SK-N-SH treated with all-trans-retinoic acid at 6 μM for 48 hours (cell line): ENCODE measurements around the gene CDK6.

ENCODE experiments used
- ATAC-seq: fragments of 200-7000 bp; cut with Tn5 transposase; 3 replicates; pipeline ENCODE4 v1.9.1; 2020; ENCODE audit warnings: mild to moderate bottlenecking, moderate library complexity
- ARNTL ChIP-seq: fragments of 450-650 bp; formaldehyde crosslinking; IDR thresholded peaks from 2 replicates; pipeline ENCODE4 v1.5.0; 2020; ENCODE audit warnings: low read depth, mild to moderate bottlenecking, moderate library complexity, borderline replicate concordance
- BACH2 ChIP-seq: fragments of 250-450 bp; sonication (Bioruptor Pico); IDR thresholded peaks from 2 replicates; pipeline ENCODE4 v1.9.0; 2021; ENCODE audit warnings: mild to moderate bottlenecking, borderline replicate concordance
- CSDC2 ChIP-seq: fragments of 250-450 bp; sonication (Bioruptor Pico); IDR thresholded peaks from 2 replicates; pipeline ENCODE4 v1.5.0; 2020; ENCODE audit warnings: mild to moderate bottlenecking, moderate library complexity
- CSRNP3 ChIP-seq: fragments of 250-450 bp; sonication (Bioruptor Pico); IDR thresholded peaks from 2 replicates; pipeline ENCODE4 v1.5.1; 2021; ENCODE audit warnings: mild to moderate bottlenecking, moderate library complexity
- ESRRG ChIP-seq: fragments of 250-450 bp; sonication (Bioruptor Pico); IDR thresholded peaks from 2 replicates; pipeline ENCODE4 v1.6.1; 2021; ENCODE audit warnings: mild to moderate bottlenecking
- GLIS3 ChIP-seq: fragments of 250-450 bp; sonication (Bioruptor Pico); IDR thresholded peaks from 2 replicates; pipeline ENCODE4 v1.5.0; 2020; ENCODE audit warnings: mild to moderate bottlenecking, moderate library complexity
- ISL1 ChIP-seq: fragments of 250-450 bp; sonication (Bioruptor Pico); IDR thresholded peaks from 2 replicates; pipeline ENCODE4 v2.1.2; 2022; ENCODE audit warnings: mild to moderate bottlenecking, moderate library complexity
- OSR1 ChIP-seq: fragments of 250-450 bp; sonication (Bioruptor Pico); IDR thresholded peaks from 2 replicates; pipeline ENCODE4 v1.8.0; 2022; ENCODE audit warnings: moderate library complexity, mild to moderate bottlenecking, inconsistent platforms
- PPARA ChIP-seq: fragments of 250-450 bp; sonication (Bioruptor Pico); IDR thresholded peaks from 2 replicates; pipeline ENCODE4 v1.5.0; 2020; ENCODE audit warnings: mild to moderate bottlenecking, borderline replicate concordance
- RARB ChIP-seq: fragments of 250-450 bp; sonication (Bioruptor Pico); IDR thresholded peaks from 2 replicates; pipeline ENCODE4 v1.8.0; 2021; ENCODE audit warnings: mild to moderate bottlenecking, moderate library complexity
- SNAI2 ChIP-seq: fragments of 250-450 bp; sonication (Bioruptor Pico); IDR thresholded peaks from 2 replicates; pipeline ENCODE4 v1.5.0; 2020; ENCODE audit warnings: mild to moderate bottlenecking, moderate library complexity
- TCF4 ChIP-seq: fragments of 250-450 bp; sonication (Bioruptor Pico); IDR thresholded peaks from 2 replicates; pipeline ENCODE4 v1.8.0; 2021; ENCODE audit warnings: mild to moderate bottlenecking, moderate library complexity, borderline replicate concordance
- TOX ChIP-seq: fragments of 250-450 bp; sonication (Bioruptor Pico); IDR thresholded peaks from 2 replicates; pipeline ENCODE4 v1.8.0; 2021; ENCODE audit warnings: mild to moderate bottlenecking, moderate library complexity, borderline replicate concordance
- ZFP3 ChIP-seq: fragments of 250-450 bp; sonication (Bioruptor Pico); IDR thresholded peaks from 2 replicates; pipeline ENCODE4 v1.5.0; 2020; ENCODE audit warnings: mild to moderate bottlenecking, moderate library complexity
- ZFP30 ChIP-seq: fragments of 450-650 bp; formaldehyde crosslinking; IDR thresholded peaks from 2 replicates; pipeline ENCODE4 v1.5.0; 2022; ENCODE audit warnings: mild to moderate bottlenecking, moderate library complexity
- ZNF565 ChIP-seq: fragments of 450-650 bp; formaldehyde crosslinking; conservative IDR thresholded peaks from 2 replicates; pipeline ENCODE4 v1.5.0; 2020; ENCODE audit warnings: low read depth, mild to moderate bottlenecking, moderate library complexity
- ZNF70 ChIP-seq: fragments of 450-650 bp; formaldehyde crosslinking; IDR thresholded peaks from 2 replicates; pipeline ENCODE4 v1.5.0; 2020; ENCODE audit warnings: mild to moderate bottlenecking, moderate library complexity
- ZNF8 ChIP-seq: fragments of 450-650 bp; formaldehyde crosslinking; IDR thresholded peaks from 2 replicates; pipeline ENCODE4 v1.5.0; 2020; ENCODE audit warnings: mild to moderate bottlenecking, moderate library complexity
- TF ChIP-seq, protein P1 (sequence below): fragments of 250-450 bp; sonication (Bioruptor Pico); IDR thresholded peaks from 2 replicates; pipeline ENCODE4 v1.5.0; 2020; ENCODE audit warnings: mild to moderate bottlenecking, moderate library complexity
- TF ChIP-seq, protein P2 (sequence below): fragments of 250-450 bp; sonication (Bioruptor Pico); IDR thresholded peaks from 2 replicates; pipeline ENCODE4 v1.8.0; 2020; ENCODE audit warnings: mild to moderate bottlenecking, moderate library complexity, borderline replicate concordance
- TF ChIP-seq, protein P3 (sequence below): fragments of 250-450 bp; sonication (Bioruptor Pico); IDR thresholded peaks from 2 replicates; pipeline ENCODE4 v1.5.1; 2020; ENCODE audit warnings: low read depth, mild to moderate bottlenecking, moderate library complexity
- TF ChIP-seq, protein P4 (sequence below): fragments of 250-450 bp; sonication (Bioruptor Pico); IDR thresholded peaks from 2 replicates; pipeline ENCODE4 v1.8.0; 2021; ENCODE audit warnings: low read depth, mild to moderate bottlenecking, moderate library complexity, borderline replicate concordance

Gene CDK6

DNA sequence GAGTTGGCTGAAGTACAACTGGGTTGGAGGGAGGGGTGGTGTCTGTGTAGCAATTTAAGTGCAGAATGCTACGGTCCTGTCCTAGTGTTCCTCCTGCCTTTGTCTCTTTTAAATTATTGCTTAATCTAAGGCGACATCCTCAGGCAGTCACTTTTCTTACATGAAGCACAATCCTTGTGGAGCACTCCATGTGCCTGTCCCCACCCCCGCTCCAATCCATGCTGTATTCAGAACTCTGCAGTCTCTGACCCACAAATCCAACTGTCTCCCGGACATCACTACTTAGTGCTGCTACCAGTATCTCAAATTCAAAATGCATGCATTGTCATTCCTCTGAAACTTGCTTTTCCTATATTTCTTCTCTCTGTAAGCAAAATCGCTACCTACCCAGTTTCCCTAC lies 154.7 kb downstream of the CDK6 start:
- TF ChIP-seq ZNF8 (CRISPR knock-in tag) (no peak), RARB (no peak), GLIS3 (CRISPR knock-in tag) (no peak), TOX (no peak), SNAI2 (CRISPR knock-in tag) (no peak), PPARA (no peak), ZFP30 (CRISPR knock-in tag) (no peak)
- TF ChIP-seq, protein P1, sequence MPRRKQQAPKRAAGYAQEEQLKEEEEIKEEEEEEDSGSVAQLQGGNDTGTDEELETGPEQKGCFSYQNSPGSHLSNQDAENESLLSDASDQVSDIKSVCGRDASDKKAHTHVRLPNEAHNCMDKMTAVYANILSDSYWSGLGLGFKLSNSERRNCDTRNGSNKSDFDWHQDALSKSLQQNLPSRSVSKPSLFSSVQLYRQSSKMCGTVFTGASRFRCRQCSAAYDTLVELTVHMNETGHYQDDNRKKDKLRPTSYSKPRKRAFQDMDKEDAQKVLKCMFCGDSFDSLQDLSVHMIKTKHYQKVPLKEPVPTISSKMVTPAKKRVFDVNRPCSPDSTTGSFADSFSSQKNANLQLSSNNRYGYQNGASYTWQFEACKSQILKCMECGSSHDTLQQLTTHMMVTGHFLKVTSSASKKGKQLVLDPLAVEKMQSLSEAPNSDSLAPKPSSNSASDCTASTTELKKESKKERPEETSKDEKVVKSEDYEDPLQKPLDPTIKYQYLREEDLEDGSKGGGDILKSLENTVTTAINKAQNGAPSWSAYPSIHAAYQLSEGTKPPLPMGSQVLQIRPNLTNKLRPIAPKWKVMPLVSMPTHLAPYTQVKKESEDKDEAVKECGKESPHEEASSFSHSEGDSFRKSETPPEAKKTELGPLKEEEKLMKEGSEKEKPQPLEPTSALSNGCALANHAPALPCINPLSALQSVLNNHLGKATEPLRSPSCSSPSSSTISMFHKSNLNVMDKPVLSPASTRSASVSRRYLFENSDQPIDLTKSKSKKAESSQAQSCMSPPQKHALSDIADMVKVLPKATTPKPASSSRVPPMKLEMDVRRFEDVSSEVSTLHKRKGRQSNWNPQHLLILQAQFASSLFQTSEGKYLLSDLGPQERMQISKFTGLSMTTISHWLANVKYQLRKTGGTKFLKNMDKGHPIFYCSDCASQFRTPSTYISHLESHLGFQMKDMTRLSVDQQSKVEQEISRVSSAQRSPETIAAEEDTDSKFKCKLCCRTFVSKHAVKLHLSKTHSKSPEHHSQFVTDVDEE (CRISPR knock-in tag) = no peak
- TF ChIP-seq, protein P2, sequence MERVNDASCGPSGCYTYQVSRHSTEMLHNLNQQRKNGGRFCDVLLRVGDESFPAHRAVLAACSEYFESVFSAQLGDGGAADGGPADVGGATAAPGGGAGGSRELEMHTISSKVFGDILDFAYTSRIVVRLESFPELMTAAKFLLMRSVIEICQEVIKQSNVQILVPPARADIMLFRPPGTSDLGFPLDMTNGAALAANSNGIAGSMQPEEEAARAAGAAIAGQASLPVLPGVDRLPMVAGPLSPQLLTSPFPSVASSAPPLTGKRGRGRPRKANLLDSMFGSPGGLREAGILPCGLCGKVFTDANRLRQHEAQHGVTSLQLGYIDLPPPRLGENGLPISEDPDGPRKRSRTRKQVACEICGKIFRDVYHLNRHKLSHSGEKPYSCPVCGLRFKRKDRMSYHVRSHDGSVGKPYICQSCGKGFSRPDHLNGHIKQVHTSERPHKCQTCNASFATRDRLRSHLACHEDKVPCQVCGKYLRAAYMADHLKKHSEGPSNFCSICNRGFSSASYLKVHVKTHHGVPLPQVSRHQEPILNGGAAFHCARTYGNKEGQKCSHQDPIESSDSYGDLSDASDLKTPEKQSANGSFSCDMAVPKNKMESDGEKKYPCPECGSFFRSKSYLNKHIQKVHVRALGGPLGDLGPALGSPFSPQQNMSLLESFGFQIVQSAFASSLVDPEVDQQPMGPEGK = no peak
- ATAC-seq = peak; percentile 9; the same call in 2 of the 3 replicates

- no peak for TF ChIP-seq ZNF8 (CRISPR knock-in tag)
- no peak for TF ChIP-seq OSR1 (CRISPR knock-in tag)
- TF ChIP-seq ESRRG (CRISPR knock-in tag) = no peak
- no peak for TF ChIP-seq TOX
- TF ChIP-seq ZNF70 (CRISPR knock-in tag) = no peak
- TF ChIP-seq ISL1 = no peak
- no peak for TF ChIP-seq RARB
- TF ChIP-seq, protein P3, sequence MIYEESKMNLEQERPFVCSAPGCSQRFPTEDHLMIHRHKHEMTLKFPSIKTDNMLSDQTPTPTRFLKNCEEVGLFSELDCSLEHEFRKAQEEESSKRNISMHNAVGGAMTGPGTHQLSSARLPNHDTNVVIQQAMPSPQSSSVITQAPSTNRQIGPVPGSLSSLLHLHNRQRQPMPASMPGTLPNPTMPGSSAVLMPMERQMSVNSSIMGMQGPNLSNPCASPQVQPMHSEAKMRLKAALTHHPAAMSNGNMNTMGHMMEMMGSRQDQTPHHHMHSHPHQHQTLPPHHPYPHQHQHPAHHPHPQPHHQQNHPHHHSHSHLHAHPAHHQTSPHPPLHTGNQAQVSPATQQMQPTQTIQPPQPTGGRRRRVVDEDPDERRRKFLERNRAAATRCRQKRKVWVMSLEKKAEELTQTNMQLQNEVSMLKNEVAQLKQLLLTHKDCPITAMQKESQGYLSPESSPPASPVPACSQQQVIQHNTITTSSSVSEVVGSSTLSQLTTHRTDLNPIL (CRISPR knock-in tag) = no peak
- TF ChIP-seq ARNTL (CRISPR knock-in tag) = no peak
- TF ChIP-seq, protein P4, sequence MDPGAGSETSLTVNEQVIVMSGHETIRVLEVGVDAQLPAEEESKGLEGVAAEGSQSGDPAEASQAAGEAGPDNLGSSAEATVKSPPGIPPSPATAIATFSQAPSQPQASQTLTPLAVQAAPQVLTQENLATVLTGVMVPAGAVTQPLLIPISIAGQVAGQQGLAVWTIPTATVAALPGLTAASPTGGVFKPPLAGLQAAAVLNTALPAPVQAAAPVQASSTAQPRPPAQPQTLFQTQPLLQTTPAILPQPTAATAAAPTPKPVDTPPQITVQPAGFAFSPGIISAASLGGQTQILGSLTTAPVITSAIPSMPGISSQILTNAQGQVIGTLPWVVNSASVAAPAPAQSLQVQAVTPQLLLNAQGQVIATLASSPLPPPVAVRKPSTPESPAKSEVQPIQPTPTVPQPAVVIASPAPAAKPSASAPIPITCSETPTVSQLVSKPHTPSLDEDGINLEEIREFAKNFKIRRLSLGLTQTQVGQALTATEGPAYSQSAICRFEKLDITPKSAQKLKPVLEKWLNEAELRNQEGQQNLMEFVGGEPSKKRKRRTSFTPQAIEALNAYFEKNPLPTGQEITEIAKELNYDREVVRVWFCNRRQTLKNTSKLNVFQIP = no peak
- no peak for TF ChIP-seq ZFP3 (CRISPR knock-in tag)
- no peak for TF ChIP-seq CSRNP3
- TF ChIP-seq CSDC2 (CRISPR knock-in tag) = no peak
- TF ChIP-seq ZNF565 (CRISPR knock-in tag) = no peak
- TF ChIP-seq PPARA = no peak
- TF ChIP-seq, protein P2 = no peak
- TF ChIP-seq TCF4 (CRISPR knock-in tag) = no peak
- no peak for TF ChIP-seq BACH2 (CRISPR knock-in tag)
- TF ChIP-seq, protein P1 (CRISPR knock-in tag) = no peak
- TF ChIP-seq SNAI2 (CRISPR knock-in tag) = no peak
- no peak; the same call in 2 of the 3 replicates for ATAC-seq
These were observed 155.9 kb downstream of the CDK6 start for GRCh38 chr7:92680442-92680841.
